IMR-90 (cell line): Measurements from ENCODE around the gene DICER1. TPM values are rescaled to one million over a fixed set of nuclear protein-coding genes. Genes with fewer than 3 reads are reported as not detected.

ENCODE experiments used
- ATAC-seq: fragments of 200-7000 bp; cut with Tn5 transposase; 2 replicates; pipeline ENCODE4 v1.9.1; 2020; ENCODE audit warnings: low read depth, mild to moderate bottlenecking, moderate library complexity
- Bru-seq: library from RNA; stranded (reverse); fragments of 400-500 nt; gene quantifications from one replicate; lab custom pipeline; 2021; lab: Mats Ljungman, UMichigan
- BruChase-seq, 2 experiments: library from RNA; stranded (reverse); fragments of 400-500 nt; gene quantifications; one replicate each; lab custom pipeline; 2021; lab: Mats Ljungman, UMichigan
- BruUV-seq: library from RNA; stranded (reverse); fragments of 400-500 nt; replicated peaks from 2 replicates; lab custom pipeline; 2021; lab: Mats Ljungman, UMichigan
- CTCF ChIA-PET: fragments of 300-600 bp; formaldehyde crosslinking; extraction: SDS; loops from one replicate; lab custom pipeline; 2021; ENCODE audit warnings: antibody characterized with exemption; lab: Yijun Ruan, JAX
- POLR2A ChIA-PET: fragments of 300-600 bp; sonication (Branson Sonifier 250); formaldehyde crosslinking; loops from one replicate; lab custom pipeline; 2022; ENCODE audit warnings: antibody characterized with exemption; ENCODE audit not compliant: unreplicated experiment; lab: Charles Lee
- DNase-seq: peaks from one replicate; pipeline ENCODE4 v3.0.0; 2013
- H2AFZ ChIP-seq: replicated peaks from 2 replicates; pipeline ENCODE3; 2013; ENCODE audit warnings: low read length, mild to moderate bottlenecking; ENCODE audit not compliant: poor library complexity
- H2AK5ac ChIP-seq: 2 replicates; pipeline ENCODE4 v1.6.1; 2013; ENCODE audit warnings: low read depth, low read length, inconsistent platforms
- H2AK9ac ChIP-seq: replicated peaks from 2 replicates; pipeline ENCODE3; 2013; ENCODE audit warnings: mild to moderate bottlenecking, low read depth, low read length, moderate library complexity; ENCODE audit not compliant: poor library complexity
- H2BK120ac ChIP-seq: 2 replicates; pipeline ENCODE4 v1.6.1; 2013; ENCODE audit warnings: low read depth, low read length, inconsistent platforms
- H2BK15ac ChIP-seq: 3 replicates; pipeline ENCODE4 v1.6.1; 2013; ENCODE audit warnings: low read depth, low read length, inconsistent platforms
- H2BK20ac ChIP-seq: 2 replicates; pipeline ENCODE4 v1.6.1; 2013; ENCODE audit warnings: low read depth, mild to moderate bottlenecking, inconsistent platforms, low read length, moderate library complexity
- H2BK5ac ChIP-seq: 2 replicates; pipeline ENCODE4 v1.6.1; 2013; ENCODE audit warnings: mild to moderate bottlenecking, low read depth, low read length, inconsistent platforms; ENCODE audit not compliant: poor library complexity, severe bottlenecking
- H3K14ac ChIP-seq: replicated peaks from 2 replicates; pipeline ENCODE4 v1.6.1; 2013; ENCODE audit warnings: low read depth, low read length, inconsistent platforms
- H3K18ac ChIP-seq: 2 replicates; pipeline ENCODE4 v1.6.1; 2013; ENCODE audit warnings: low read depth, low read length, control low read depth
- H3K23ac ChIP-seq: 2 replicates; pipeline ENCODE4 v1.6.1; 2013; ENCODE audit warnings: low read depth, low read length, inconsistent platforms
- H3K27ac ChIP-seq: 2 replicates; pipeline ENCODE4 v1.5.1; 2013; ENCODE audit warnings: mild to moderate bottlenecking, control low read depth, low read length; ENCODE audit not compliant: insufficient read depth
- H3K27me3 ChIP-seq: 2 replicates; pipeline ENCODE4 v1.6.1; 2013; ENCODE audit warnings: low read length; ENCODE audit not compliant: control insufficient read depth, insufficient read depth
- H3K36me3 ChIP-seq: 2 replicates; pipeline ENCODE4 v1.6.1; 2013; ENCODE audit warnings: low read length, mixed read lengths; ENCODE audit not compliant: control insufficient read depth, insufficient read depth
- H3K4ac ChIP-seq: 2 replicates; pipeline ENCODE4 v1.6.1; 2013; ENCODE audit warnings: low read depth, low read length, inconsistent platforms
- H3K4me1 ChIP-seq: 2 replicates; pipeline ENCODE4 v1.6.1; 2013; ENCODE audit warnings: low read length, mixed read lengths; ENCODE audit not compliant: control insufficient read depth, insufficient read depth
- H3K4me2 ChIP-seq: 2 replicates; pipeline ENCODE4 v1.6.1; 2013; ENCODE audit warnings: low read depth, mild to moderate bottlenecking, control low read depth, low read length, moderate library complexity
- H3K4me3 ChIP-seq: 2 replicates; pipeline ENCODE4 v1.5.1; 2013; ENCODE audit warnings: low read depth, mild to moderate bottlenecking, control low read depth, low read length, moderate library complexity; ENCODE audit not compliant: insufficient read depth
- H3K56ac ChIP-seq: 2 replicates; pipeline ENCODE4 v1.6.1; 2013; ENCODE audit warnings: low read length, inconsistent platforms; ENCODE audit not compliant: insufficient read depth; ENCODE audit errors: extremely low read depth
- H3K79me1 ChIP-seq, 2 experiments: 2 replicates each; pipeline ENCODE4 v1.6.1; 2013; ENCODE audit warnings: low read length in 2 of 2, inconsistent platforms in 1 of 2, low read depth in 1 of 2
- H3K9ac ChIP-seq: 2 replicates; pipeline ENCODE4 v1.6.1; 2013; ENCODE audit warnings: low read depth, low read length, control low read depth
- H3K9me1 ChIP-seq: 2 replicates; pipeline ENCODE4 v1.6.1; 2013; ENCODE audit warnings: low read length, inconsistent platforms; ENCODE audit not compliant: insufficient read depth
- H3K9me3 ChIP-seq: 2 replicates; pipeline ENCODE4 v1.6.1; 2013; ENCODE audit warnings: low read length; ENCODE audit not compliant: control insufficient read depth, insufficient read depth
- H4K20me1 ChIP-seq: 2 replicates; pipeline ENCODE4 v1.6.1; 2013; ENCODE audit warnings: low read length, inconsistent platforms; ENCODE audit not compliant: insufficient read depth
- H4K5ac ChIP-seq: 2 replicates; pipeline ENCODE4 v1.6.1; 2013; ENCODE audit warnings: mild to moderate bottlenecking, low read depth, low read length, control low read depth
- H4K8ac ChIP-seq, 2 experiments: 2 replicates each; pipeline ENCODE4 v1.6.1; 2013; ENCODE audit warnings: low read depth in 2 of 2, low read length in 2 of 2, control low read depth in 1 of 2, inconsistent platforms in 1 of 2
- H4K91ac ChIP-seq: 2 replicates; pipeline ENCODE4 v1.6.1; 2013; ENCODE audit warnings: low read depth, low read length, inconsistent platforms; ENCODE audit not compliant: insufficient read depth
- CTCF ChIP-seq: conservative IDR thresholded peaks from 2 replicates; pipeline ENCODE4 v1.5.1; 2012; ENCODE audit warnings: mild to moderate bottlenecking, low read depth, low read length, improper control_type of control experiment
- FOS ChIP-seq: fragments of 150-350 bp; IDR thresholded peaks from 2 replicates; pipeline ENCODE4 v1.6.1; 2016; ENCODE audit warnings: low read depth, low read length
- MAZ ChIP-seq: IDR thresholded peaks from 2 replicates; pipeline ENCODE4 v1.6.1; 2012; ENCODE audit warnings: low read depth, mild to moderate bottlenecking, low read length, improper control_type of control experiment, moderate library complexity, borderline replicate concordance
- NFE2L2 ChIP-seq: fragments of 150-350 bp; IDR thresholded peaks from 2 replicates; pipeline ENCODE4 v1.6.1; 2016; ENCODE audit warnings: low read depth, mild to moderate bottlenecking, low read length
- POLR2A ChIP-seq: IDR thresholded peaks from 2 replicates; pipeline ENCODE4 v1.6.1; 2012; ENCODE audit warnings: mild to moderate bottlenecking, low read depth, low read length
- RCOR1 ChIP-seq: IDR thresholded peaks from 2 replicates; pipeline ENCODE4 v1.6.1; 2012; ENCODE audit warnings: mild to moderate bottlenecking, low read length, improper control_type of control experiment; ENCODE audit not compliant: insufficient replicate concordance
- SMC3 ChIP-seq: fragments of 150-350 bp; IDR thresholded peaks from 2 replicates; pipeline ENCODE4 v1.6.1; 2016; ENCODE audit warnings: low read depth, mild to moderate bottlenecking, antibody characterized with exemption, low read length, moderate library complexity
- WGBS, 2 experiments: methylation state at CpG; one replicate each; pipeline versions ENCODE4 v1.1.5 to v1.1.7; 2013; ENCODE audit warnings: missing lambda C conversion rate in 2 of 2; ENCODE audit not compliant: insufficient read length in 1 of 2; ENCODE audit errors: extremely low coverage in 2 of 2; 5-methylcytosine and 5-hydroxymethylcytosine counted together
- dilution Hi-C: fragments of 300-500 bp; cut with HindIII; formaldehyde crosslinking; loops from one replicate; pipeline ENCODE4 v1.14.3; 2018; ENCODE audit warnings: low sequenced_read_pairs; ENCODE audit not compliant: unreplicated experiment
- in situ Hi-C: fragments of 300-500 bp; cut with MboI; formaldehyde crosslinking; loops from 3 replicates; pipeline ENCODE4 v1.14.3; 2019; ENCODE audit warnings: low sequenced_read_pairs, inconsistent platforms, mixed read lengths
- intact Hi-C: fragments of 100-400 bp; cut with micrococcal nuclease; formaldehyde crosslinking; loops from 2 replicates; pipeline ENCODE4 v1.10.0; 2022
- long read RNA-seq: library from polyadenylated mRNA; unstranded; transcript quantifications from one replicate; pipeline ENCODE4 v2.0.0, GENCODE V29; 2021; ENCODE audit not compliant: unreplicated experiment
- polyA plus RNA-seq, 3 experiments: library from polyadenylated mRNA; depleted of rRNA; stranded (reverse); fragments of >200 nt; gene quantifications; 2 replicates each; pipeline ENCODE4 v1.2.3, GENCODE V29; 2012; ENCODE audit warnings: low replicate concordance in 1 of 3
- total RNA-seq: library from RNA; depleted of rRNA; stranded (reverse); fragments of >200 nt; gene quantifications from 2 replicates; pipeline ENCODE4 v1.2.3, GENCODE V29; 2012; rRNA removed

Gene DICER1
- total RNA-seq (41.7 and 49.5 TPM in 2 replicates), polyA plus RNA-seq (2012; rRNA removed) (8.3 and 9.7 TPM in 2 replicates), Bru-seq, nascent RNA (percentile 82 among the genes with signal in this experiment), BruChase-seq, experiment 1, labeled RNA remaining after a 6-hour chase (percentile 75 among the genes with signal in this experiment), BruChase-seq, experiment 2, labeled RNA remaining after a 2-hour chase (percentile 89 among the genes with signal in this experiment)
- polyA plus RNA-seq (2012; cell fraction: cytosol; rRNA removed) = 2.3 and 2.8 TPM in 2 replicates
- 6.1 and 45.4 TPM in 2 replicates for polyA plus RNA-seq (2012; cell fraction: nucleus; rRNA removed; ENCODE audit: low replicate concordance)
- long read RNA-seq, full-length matches to known transcripts = 1 of 19 reads
- long read RNA-seq, partial matches to known transcripts = 9 of 19 reads
- long read RNA-seq, other reads (novel, unspliced or antisense) = 9 of 19 reads

DNA sequence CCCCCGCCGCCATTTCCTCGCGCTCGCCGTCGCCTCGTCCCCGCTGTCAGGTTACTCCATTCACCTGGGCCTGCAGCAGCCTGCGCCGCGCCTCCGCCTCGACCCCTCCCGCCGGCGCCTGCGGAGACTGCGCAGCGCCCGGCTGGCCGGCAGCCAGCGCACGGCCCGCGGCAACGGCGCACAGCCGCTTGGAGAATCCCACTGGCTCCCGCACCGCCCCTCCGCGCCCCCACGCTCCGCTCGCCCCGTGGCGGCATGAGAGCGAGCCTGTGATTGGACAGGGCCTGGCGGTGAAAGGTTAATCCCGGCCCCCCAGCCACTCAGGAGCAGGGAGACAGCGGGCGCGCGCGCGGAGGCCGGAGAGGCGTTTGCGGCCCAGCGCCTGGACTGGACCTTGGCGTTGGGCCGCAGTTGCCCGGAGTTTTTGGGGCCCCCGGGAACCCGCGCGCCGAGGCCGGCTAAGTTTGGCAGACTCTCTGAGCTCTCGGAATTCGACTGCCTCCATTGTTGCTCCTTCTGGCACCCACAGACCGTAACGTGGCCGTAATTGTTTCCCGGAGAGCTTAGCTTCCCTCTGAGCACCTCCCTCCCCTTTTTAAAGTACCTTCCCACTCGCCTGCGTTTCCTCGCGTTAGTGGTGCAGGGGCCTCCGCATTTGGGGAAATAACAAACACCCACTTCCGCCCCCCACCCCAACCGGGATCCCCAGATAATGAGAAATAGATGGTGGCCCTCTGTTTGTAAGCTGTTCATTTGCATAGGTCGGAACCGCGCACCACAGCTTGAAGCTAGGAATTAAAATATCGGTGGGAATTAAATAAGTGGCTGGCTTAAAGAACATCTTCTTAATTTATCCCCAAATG is at the start of gene DICER1:
Gene DICER1 (minus strand): TSS at position 203 of the 863 bp plus-strand sequence. CDS start 24,071 bp downstream, outside the sequence.
- peak within 1 kb of the TSS; percentile 94 for H3K14ac ChIP-seq
- H2AK5ac ChIP-seq = peak within 1 kb of the TSS; percentile 55
- POLR2A ChIA-PET = no interaction called here
- no peaks in the 10 kb centered on the region for H3K36me3 ChIP-seq
- peak within 1 kb of the TSS; percentile 99 for H3K27ac ChIP-seq
- H4K8ac ChIP-seq = peak within 1 kb of the TSS; percentile 97 to 99
- H3K79me1 ChIP-seq = peaks cover 5 to 39% of the 10 kb centered on the region in 2 experiments; a peak in 3 of 4 replicates
- dilution Hi-C loops = no loop called here
- WGBS, 2 experiments = 0% methylated on average over 38 of the region's 77 CpGs; no CpG with 5 or more reads in 1 of the 2 experiments
- intact Hi-C loops = loop anchor here (5.0 kb wide), 1 partner anchor 60 kb away; no protein-coding TSS in a partner anchor
- H2BK5ac ChIP-seq = peak within 1 kb of the TSS; percentile 89
- BruUV-seq = TSS peak; percentile 73
- peak within 1 kb of the TSS; percentile 99 for H2AFZ ChIP-seq
- H3K4me2 ChIP-seq = peak within 1 kb of the TSS; percentile 98
- peak within 1 kb of the TSS; percentile 95 for H4K91ac ChIP-seq
- peak within 1 kb of the TSS; percentile 80 for H2BK120ac ChIP-seq
- peak; percentile 89 for DNase-seq
- peak within 1 kb of the TSS; percentile 96 for H3K56ac ChIP-seq
- H3K18ac ChIP-seq = peak within 1 kb of the TSS; percentile 90
- H2BK20ac ChIP-seq = no peak within 1 kb of the TSS
- H3K4ac ChIP-seq = peak within 1 kb of the TSS; percentile 89
- H3K9me1 ChIP-seq = peaks cover 3% of the 10 kb centered on the region; the same call in 1 of the 2 replicates
- TF ChIP-seq CTCF (no peak), POLR2A (peak; percentile 50; the same call in 1 of the 2 replicates), RCOR1 (no peak), MAZ (peak; percentile 96), SMC3 (no peak), FOS (peak; percentile 5; the same call in 1 of the 2 replicates), NFE2L2 (no peak)
- H4K20me1 ChIP-seq = peaks cover 20% of the 10 kb centered on the region; the same call in 1 of the 2 replicates
- peak within 1 kb of the TSS; percentile 80 for H3K23ac ChIP-seq
- in situ Hi-C loops = no loop called here
- peak within 1 kb of the TSS; percentile 91 for H3K4me3 ChIP-seq
- no peaks in the 10 kb centered on the region for H3K9me3 ChIP-seq
- peak within 1 kb of the TSS; percentile 99 for H4K5ac ChIP-seq
- H2BK15ac ChIP-seq = 0 out of 3 replicates have a peak within 1 kb of the TSS, but pooled peaks have one; percentile 78
- H3K9ac ChIP-seq = peak within 1 kb of the TSS; percentile 99
- CTCF ChIA-PET = no interaction called here
- no peaks in the 10 kb centered on the region for H3K27me3 ChIP-seq
- H3K4me1 ChIP-seq = peaks cover 2% of the 10 kb centered on the region; the same call in 1 of the 2 replicates
- ATAC-seq = peak; percentile 95
- H2AK9ac ChIP-seq = peak within 1 kb of the TSS; percentile 89
